CD4-positive, alpha-beta T cell treated with Interleukin-17A for 1 hour (primary cell): Measurements from ENCODE around the gene NXT1.
"Not testable (repeated sequence)": the region's sequence is repeated elsewhere in the genome, so short reads cannot be mapped to it uniquely, and the experiment has no call there.

Source experiments
- DNase-seq: peaks from one replicate; pipeline ENCODE4 v3.0.0-alpha.2; 2020

NXT1 gene

DNA sequence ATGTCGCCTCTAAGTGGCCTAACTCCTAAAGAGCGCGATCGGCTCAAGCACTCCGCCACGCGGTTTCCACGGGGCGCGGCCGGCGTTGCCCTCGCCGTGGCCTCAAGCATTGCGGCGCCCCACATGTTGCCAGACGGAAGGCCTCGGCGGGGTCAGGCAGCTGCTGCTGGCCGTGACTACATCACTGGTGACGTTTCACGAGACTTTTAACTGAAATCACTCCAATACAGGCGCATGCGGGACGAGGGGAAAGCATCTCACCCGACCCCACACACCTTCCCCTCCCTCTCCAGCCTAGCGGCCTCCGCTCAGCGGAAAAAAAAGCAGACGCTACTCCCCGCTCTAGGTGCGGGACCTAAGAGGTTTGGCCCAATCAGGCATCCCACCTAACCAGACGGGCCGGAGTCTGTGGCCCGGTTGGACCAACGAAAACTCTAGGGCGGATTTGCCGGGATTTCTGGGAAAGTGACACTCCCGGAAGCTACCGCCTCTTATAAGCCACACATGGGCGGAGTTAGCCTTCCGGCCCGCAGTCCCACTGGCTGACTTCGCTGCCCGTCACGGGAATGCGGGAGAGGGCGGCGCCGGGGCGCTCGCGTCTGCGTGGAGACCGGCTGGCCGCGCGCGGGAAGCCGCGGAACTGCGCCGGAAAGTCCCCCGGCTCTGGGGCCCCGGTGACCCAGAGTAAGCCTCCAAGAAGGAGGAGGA is at the start of gene NXT1:
Gene NXT1 (plus strand): TSS at position 596 of the 708 bp plus-strand sequence. CDS start 3,251 bp downstream, outside the sequence.
- peak; percentile 98 for DNase-seq

DNA sequence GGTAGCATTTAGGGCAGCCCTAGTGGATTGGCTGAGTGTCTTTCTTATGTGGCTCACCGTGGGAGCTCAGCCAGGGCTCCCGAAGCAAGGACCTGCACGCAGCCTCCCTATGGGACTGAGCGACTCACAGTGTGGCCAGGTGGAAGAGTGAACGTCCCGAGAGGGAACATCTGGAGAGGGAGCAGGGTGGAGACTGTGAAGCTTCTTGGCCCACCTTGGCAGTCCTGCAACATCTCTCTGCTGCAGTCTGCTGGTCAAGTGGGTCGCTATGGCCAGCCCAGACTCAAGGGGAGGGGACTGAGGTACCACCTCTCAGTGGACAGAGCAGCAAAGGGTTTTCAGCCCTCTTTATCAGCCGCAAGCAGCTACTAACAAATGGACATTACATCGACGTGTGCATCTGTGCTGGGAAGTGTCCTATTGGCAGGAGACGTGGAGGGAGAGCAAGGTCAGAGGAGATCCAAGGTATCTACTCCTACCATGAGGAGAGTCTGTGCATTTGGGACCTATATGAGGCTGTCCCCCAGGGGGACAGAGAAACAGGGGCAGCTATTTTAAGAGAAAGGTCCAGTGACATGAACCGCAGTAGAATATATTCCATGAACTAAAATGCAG is 49.0 kb upstream of the NXT1 start:
- no peak for DNase-seq

DNA sequence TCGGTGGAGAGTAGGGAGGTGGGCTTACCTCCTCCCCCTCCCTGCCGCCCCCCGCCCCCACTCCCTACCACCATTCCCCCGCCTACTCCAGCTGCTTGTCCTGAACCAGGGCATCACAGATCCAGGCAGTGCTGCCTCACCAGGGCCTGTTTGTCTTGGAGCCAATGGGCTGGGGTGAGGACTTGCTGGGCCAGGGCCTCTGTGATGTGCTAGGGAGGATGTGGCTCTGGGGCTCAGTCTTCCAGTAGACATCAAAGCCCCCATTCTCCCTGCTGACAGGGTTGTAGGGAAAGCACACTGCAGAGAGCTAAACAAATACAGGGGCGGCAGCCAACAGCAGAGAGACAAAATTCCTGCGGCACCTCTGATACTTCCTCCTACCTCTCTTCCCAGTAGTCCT is 48.2 kb upstream of the NXT1 start:
- DNase-seq, result no peak

DNA sequence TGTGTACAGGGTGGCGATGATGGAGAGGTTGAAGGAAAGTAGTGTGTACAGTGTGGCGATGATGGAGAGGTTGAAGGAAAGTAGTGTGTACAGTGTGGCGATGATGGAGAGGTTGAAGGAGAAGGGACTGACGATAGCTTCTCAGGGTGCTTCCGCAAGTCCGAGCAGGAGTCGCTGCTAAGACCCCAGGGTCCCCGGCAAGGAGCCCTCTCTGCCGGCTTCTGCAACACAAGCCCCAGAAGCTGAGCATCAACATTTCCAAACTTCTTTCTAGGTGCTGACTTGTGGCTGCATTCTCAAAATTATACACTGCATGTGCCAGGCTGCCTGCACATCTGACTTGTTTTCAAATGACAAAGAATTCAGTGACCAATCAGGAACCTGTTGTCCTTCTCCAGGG is 47.8 kb upstream of the NXT1 start:
- no peak for DNase-seq

DNA sequence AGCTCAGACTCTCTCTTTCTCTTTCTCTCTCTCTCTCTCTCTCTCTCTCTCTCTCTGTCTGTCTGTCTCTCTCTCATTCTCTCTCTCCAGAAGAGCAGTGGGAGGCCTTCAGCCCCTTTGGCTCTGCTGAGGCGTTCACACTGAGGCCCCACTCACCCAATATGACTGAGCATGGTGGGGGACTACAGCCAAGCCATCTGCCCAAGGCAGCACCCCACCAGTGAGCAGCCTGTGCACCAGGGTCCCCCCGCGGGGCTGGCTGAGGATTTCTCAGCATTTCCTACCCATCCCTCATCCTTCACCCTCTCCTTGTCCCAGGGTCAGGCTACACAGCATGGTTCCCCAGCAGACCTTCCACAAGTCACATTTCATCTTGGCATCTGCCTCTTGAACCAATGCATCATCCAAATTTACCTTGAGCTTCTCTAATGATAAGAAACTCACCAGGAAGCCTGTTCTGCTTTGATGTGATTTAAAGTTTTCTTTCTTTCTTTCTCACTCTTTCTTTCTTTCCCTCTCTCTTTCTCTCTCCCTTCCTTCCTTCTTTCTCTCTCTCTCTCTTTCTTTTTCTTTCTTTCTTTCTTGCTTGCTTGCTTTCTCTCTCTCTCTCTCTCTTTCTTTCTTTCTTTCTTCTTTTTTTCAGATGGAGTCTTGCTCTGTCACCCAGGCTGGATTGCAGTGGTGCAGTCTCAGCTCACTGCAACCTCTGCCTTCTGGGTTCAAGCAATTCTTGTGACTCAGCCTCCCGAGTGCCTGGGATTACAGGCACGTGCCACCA is 47.1 kb upstream of the NXT1 start:
- no peak for DNase-seq

DNA sequence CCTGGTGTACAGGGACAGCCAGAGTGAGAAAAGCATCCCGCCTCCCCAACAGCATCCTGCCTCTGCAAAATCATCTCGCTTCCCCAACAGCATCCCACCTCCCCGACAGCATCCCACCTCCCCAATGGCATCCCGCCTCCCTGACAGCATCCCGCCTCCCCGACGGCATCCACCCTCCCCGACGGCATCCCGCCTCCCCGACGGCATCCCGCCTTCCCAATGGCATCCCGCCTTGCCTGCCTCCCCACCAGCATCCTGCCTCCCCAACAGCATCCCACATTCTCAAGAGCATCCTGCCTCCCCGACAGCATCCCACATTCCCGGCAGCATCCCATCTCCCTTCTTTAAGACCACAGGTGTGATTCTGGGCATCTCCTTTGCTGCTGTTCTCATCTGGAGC is 46.0 kb upstream of the NXT1 start:
- no peak for DNase-seq

DNA sequence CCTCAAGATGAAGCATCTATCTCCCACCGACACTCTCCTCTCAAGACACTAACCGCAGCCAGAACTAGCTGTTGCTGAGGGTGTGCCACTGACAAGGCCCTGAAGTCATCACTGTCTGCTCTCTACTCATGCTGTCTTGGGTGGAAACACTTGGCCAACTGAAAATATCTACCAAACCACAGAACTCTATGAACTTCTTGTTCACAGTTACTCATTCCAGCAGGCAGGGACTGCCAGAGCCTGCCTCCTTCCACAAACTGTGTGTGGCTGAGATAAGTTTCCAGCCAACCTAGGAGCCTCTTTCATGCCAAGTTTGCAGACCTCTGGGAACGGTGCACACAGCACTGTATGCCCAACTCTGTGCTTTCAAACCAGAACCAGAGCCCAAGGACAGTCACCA is 45.5 kb upstream of the NXT1 start:
- no peak for DNase-seq

DNA sequence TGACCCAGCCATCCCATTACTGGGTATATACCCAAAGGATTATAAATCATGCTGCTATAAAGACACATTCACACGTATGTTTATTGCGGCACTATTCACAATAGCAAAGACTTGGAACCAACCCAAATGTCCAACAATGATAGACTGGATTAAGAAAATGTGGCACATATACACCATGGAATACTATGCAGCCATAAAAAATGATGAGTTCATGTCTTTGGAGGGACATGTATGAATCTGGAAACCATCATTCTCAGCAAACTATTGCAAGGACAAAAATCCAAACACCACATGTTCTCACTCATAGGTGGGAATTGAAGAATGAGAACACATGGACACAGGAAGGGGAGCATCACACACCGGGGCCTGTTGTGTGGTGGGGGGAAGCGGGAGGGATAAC is 43.2 kb upstream of the NXT1 start:
- DNase-seq, result not testable (repeated sequence)

DNA sequence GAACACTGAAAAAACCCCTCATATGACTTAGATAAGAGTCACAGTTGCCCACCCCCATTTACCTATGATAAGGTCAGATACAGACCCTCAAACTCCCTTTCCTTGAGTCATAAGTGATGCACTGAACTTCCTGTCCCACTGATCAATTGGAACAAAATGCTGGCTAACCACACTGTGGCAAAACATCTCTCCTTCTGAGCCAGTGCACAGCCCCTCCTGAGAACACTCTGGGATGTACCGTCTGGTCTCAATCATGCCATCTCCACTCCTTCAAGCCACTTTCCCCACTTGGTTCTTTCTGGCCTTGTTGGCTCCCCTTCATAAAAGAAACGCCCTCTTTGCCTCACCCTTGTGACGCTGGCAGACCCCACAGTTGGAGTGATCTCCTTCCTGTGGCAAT is 42.6 kb upstream of the NXT1 start:
- no peak for DNase-seq

DNA sequence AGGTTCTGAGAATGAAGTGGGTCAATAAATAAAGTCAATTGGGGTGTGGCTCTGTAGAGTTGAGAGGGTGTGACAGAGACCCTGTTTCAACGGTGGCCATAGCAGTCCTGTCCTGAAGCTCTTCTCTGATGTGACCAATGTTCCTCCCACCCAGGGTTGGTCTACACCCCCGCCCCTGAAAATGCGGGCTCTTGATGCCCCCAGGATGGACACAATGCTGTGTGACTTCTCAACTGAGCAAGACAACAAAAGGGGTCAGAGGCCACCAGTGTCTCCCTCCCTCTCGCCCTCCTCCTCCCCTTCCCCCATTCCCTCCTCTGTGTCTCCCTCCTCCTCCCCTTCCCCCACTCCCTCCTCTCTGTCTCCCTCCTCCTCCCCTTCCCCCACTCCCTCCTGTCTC is 41.7 kb upstream of the NXT1 start:
- no peak for DNase-seq

DNA sequence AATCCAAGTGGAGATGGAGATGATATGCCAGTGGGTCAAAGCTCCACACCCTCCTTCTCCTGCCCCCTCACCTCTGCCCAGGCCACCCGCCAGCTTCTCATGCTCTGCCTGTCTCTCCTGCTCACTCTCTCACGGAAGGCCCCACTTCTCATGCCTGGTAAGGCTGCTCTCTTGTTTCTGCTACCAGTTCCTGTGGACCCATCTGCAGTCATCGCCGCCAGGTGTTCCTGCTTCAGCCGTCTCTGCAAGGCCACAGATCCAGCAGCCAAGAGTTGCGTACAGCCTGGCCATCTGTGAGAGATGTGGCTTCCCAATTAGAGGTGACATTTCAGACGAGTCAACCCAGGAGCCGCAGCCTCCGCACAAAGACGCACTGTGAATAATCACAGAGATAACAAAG is 40.8 kb upstream of the NXT1 start:
- DNase-seq, result no peak

DNA sequence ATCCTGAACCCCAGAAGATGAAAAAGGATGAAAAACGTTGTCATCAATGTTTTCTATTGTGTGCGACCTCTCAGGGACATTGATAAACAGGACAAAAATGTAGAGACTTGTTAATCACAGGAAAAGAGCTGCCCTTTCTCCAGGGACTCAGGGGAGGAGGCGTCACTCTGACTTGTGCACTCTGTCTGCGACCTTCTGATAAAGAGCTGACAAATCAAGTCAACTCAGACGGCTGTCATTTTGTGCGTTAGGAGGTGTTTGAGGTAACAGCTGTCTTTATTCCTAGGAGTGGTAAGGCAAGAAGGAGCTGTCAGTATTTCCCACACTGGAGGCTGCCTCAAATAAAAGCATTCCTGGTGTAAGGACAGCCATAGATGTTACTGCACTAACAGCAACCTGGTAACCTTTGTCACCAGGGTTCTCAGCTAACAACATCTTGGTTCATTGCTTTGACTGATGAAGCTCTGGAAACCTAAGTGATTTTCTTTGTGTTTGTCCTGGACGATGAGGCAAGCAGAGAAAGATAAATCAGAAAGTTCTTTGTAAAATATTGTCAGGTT is 38.6 kb upstream of the NXT1 start:
- no peak for DNase-seq

DNA sequence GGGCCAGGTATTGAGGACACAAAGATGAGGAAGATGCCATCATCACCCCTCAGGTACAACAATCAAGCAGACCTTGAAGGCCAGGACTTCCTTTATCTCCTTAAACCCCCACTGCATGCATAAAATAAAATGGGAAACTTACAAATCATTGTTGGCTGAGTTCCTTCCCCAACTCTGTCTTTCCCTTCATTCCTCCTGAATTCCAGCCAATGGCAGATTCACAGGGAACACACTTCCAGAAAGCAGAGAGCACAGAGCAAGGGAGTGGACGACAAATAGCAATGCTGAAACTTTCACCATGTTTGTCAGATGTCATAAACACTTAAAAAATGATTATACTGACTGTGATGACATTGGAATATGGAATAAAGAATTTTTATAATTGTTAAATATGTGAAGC is 37.3 kb upstream of the NXT1 start:
- DNase-seq, result no peak

DNA sequence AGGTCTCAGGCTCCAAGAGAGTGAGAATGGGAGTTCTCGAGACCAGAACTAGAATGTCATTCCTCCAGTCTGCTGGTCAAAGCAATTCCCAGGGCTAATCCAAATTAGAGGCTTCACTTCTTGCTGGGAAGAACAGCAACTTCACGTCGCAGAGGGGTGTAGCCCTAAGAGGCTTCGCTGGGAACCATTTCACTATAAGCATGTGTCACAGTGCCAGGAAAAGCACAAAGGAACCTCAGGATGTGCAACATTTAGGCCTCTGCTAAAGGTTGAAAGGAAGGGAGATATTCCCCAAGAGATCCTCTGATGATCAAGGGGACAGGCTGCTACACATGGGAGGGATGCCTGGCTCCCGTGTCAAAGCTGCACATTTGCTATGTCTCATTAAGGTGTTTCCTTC is 35.9 kb upstream of the NXT1 start:
- DNase-seq, result no peak

DNA sequence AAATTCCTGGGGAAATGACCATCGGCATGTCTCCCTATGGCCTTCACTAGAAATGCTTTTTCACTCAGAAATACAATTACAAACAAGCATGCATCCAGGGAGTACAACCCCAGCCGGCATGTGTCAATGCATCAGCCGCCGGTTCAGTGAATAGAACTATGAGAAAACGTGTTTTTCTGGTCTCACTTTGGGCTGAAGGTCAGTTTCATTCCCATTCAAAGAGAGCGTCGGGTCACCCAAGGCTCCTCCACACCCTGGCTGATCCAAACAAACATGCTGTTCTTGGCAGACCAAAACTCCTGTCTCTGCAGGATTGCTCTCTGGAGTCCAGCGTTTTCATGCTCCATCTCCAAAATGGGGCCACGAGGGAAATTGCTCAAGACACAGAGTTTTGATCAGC is 35.5 kb upstream of the NXT1 start:
- no peak for DNase-seq

DNA sequence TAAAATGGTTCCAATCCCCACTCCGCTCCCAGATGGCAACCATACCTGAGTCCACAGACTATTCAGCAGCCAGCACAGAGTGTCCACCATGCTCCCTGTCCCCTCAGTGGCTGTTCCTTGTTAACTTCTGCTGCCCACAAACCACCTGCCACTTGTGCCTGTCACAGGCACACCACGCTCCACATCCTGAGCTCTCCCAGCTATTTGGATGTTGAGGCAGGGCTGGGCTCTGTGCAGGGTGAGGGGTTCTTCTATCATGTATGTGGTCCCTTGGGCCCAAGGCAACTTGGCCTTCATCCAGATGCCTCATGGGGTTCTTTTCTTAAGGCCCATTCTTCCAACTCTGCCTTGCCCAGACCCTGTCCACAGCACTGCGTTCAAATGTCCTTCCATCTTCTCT is 34.0 kb upstream of the NXT1 start:
- DNase-seq, result no peak

DNA sequence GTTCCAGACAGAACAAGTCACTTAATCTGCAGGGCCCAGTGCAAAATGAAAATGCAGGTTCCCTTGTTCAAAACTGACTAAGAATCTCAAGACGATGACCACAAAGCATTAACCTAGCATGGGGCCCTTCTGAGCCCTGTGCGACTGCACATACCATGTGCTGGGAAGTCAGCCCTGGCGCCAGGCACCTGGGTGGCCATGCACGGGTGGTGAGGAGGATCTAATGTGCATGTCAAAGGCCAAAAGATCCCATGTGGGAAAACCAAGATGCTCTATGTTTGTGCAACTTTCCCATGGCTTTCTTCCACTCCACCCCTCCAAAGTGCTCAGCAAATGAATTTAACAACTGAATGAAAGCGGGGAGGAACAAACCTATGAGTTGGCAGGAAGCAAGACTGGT is 33.5 kb upstream of the NXT1 start:
- no peak for DNase-seq

DNA sequence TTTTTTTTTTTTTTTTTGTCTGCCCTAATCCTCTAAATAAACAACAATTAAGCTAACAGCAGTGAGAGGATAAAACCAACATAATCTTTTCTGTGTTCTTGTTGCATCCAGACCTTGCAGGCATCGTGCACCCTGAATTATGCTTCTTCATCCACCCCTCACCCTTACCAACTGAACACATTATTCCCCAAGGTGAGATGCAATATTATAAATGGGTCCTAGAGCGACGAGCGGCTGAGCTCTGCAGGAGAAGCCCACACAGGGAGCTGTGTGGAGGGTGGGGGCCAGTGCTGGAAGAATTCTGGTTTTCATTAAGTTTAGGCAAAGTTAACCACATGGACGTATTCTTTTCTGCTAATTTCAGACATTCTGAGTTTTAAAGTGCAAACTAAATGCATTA is 32.2 kb upstream of the NXT1 start:
- no peak for DNase-seq

DNA sequence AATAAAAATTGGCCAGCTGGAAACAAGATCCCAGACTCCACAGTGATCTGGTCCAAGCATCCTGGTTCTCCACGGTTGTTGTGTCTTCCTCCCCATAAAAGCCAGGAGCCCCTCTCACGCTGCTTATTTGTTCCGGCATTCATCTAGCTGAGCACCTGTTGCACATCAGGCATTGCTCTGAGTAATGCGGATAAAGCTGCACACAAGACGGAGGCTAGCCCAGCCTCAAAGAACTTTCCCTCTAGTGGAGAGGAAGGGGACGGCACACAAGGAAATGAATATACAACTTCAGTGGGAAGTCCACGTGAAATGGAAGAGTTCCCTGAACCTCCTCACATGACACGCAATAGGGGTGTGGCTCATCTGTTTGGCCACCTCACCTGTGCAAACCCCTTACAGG is 30.3 kb upstream of the NXT1 start:
- no peak for DNase-seq

DNA sequence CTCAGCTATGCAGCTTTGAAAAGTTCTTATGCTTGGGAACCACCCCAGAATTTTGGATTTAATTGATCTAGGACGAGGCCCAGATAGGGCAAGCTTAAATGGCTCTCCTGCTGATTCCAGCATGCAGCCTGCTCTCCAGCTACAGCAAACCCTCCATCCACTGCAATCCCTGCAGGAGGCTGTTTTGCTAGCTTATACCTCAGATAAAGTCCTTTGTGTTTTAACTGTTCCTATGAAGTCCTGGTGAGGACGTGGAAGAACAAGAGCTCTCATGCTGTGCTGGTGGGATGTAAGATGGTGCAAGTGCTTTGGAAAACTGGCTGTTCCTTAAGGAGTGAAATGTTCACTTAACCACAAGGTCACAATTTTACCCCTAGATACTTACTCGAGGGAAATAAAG is 25.5 kb upstream of the NXT1 start:
- no peak for DNase-seq

DNA sequence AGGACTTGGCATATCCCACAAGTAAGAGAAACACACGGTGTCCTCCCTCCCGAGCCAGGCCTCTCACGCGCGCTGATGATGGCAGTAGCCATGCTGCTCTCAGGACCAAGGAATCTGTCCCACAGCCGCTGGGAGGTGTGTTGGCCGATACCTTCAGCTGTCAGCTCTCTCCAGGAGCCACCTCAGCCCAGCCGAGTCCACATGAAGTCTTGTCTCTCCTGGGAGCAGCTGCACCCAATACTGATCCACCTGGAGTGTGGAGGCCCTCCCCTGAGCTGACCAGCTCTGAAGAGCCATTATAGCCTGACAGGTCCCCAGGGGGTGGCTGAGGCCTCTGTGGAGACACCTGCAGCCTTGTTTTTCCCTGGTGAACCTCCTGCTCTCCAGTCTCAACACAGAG is 23.8 kb upstream of the NXT1 start:
- no peak for DNase-seq

DNA sequence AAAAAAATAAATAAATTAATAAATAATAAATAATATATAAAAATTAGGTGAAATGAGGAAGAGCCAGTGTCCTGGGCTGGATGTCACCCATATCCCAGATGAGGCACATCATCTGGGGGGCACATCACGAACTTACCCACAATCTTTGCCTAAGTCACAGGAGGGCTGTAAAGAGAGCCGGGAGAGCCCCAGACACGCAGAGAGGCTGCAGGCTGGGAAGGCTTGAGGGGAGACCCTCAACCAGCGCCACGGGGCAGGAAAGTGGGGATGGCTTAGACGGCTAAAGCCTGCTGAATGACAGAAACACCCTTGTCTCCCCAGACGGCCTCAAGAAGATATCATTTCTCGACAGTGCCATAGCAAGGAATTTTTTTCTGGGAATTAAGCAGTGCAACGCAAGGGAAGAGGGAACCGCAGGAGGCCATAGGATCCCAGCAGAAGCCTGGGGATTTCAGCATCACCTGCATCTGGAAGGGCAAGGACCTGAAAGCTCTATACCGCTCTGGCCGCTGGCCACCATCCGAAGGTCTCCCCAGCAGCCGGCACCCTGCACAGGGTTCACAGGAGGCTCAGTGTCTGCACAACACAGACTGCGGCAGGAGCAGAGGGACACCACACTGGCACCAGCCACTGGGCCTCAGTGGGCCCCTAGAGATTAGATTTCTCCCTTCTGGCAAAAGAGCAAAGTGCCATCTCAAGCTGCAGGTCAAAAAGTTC is 22.8 kb upstream of the NXT1 start:
- DNase-seq, result no peak
